HK-2 (cell line): ENCODE data around the gene KCTD3.

Source experiments
- DNase-seq: peaks from one replicate; pipeline ENCODE4 v3.0.0-alpha.2; 2018; ENCODE audit not compliant: unreplicated experiment

KCTD3 gene

GRCh38 chr1:215556996-215557395, 10.1 kb upstream of the KCTD3 start:
- no peak for DNase-seq

GRCh38 chr1:215557504-215557903, 9.6 kb upstream of the KCTD3 start:
- DNase-seq = no peak

GRCh38 chr1:215557992-215558626, 9.0 kb upstream of the KCTD3 start:
- no peak for DNase-seq

- peak; percentile 78 for DNase-seq
These were observed 591 bp downstream of the KCTD3 start for GRCh38 chr1:215567491-215568298.

GRCh38 chr1:215568299-215568692, 1.2 kb downstream of the KCTD3 start:
- DNase-seq = peak; percentile 40

GRCh38 chr1:215569986-215570824, 3.1 kb downstream of the KCTD3 start:
- DNase-seq = no peak

GRCh38 chr1:215581896-215582295, 14.8 kb downstream of the KCTD3 start:
- no peak for DNase-seq

GRCh38 chr1:215583185-215583749, 16.2 kb downstream of the KCTD3 start:
- DNase-seq = no peak

GRCh38 chr1:215584389-215584788, 17.3 kb downstream of the KCTD3 start:
- no peak for DNase-seq

GRCh38 chr1:215589650-215590435, 22.7 kb downstream of the KCTD3 start:
- no peak for DNase-seq

- DNase-seq = no peak
These were observed 23.8 kb downstream of the KCTD3 start for GRCh38 chr1:215590779-215591491.

GRCh38 chr1:215594640-215595039, 27.5 kb downstream of the KCTD3 start:
- no peak for DNase-seq

GRCh38 chr1:215595231-215595630, 28.1 kb downstream of the KCTD3 start:
- peak; percentile 28 for DNase-seq

GRCh38 chr1:215597961-215598360, 30.9 kb downstream of the KCTD3 start:
- DNase-seq = no peak

- no peak for DNase-seq
These were observed 32.4 kb downstream of the KCTD3 start for GRCh38 chr1:215599418-215600074.

- no peak for DNase-seq
These were observed 33.2 kb downstream of the KCTD3 start for GRCh38 chr1:215600258-215600792.

- no peak for DNase-seq
These were observed 33.8 kb downstream of the KCTD3 start for GRCh38 chr1:215600867-215601266.

GRCh38 chr1:215601276-215601675, 34.2 kb downstream of the KCTD3 start:
- no peak for DNase-seq

- no peak for DNase-seq
These were observed 36.2 kb downstream of the KCTD3 start for GRCh38 chr1:215603319-215603718.
